Activated T-cell treated with anti-CD3 and anti-CD28 coated beads for 24 hours (primary cell): Measurements from ENCODE around the gene ALOX12.
"Not testable (repeated sequence)": the region's sequence is repeated elsewhere in the genome, so short reads cannot be mapped to it uniquely, and the experiment has no call there.

Experiments used
- DNase-seq: peaks from one replicate; pipeline ENCODE4 v3.0.0-alpha.2; 2020; ENCODE audit warnings: low read depth

ALOX12 gene, protein sequence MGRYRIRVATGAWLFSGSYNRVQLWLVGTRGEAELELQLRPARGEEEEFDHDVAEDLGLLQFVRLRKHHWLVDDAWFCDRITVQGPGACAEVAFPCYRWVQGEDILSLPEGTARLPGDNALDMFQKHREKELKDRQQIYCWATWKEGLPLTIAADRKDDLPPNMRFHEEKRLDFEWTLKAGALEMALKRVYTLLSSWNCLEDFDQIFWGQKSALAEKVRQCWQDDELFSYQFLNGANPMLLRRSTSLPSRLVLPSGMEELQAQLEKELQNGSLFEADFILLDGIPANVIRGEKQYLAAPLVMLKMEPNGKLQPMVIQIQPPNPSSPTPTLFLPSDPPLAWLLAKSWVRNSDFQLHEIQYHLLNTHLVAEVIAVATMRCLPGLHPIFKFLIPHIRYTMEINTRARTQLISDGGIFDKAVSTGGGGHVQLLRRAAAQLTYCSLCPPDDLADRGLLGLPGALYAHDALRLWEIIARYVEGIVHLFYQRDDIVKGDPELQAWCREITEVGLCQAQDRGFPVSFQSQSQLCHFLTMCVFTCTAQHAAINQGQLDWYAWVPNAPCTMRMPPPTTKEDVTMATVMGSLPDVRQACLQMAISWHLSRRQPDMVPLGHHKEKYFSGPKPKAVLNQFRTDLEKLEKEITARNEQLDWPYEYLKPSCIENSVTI

DNA sequence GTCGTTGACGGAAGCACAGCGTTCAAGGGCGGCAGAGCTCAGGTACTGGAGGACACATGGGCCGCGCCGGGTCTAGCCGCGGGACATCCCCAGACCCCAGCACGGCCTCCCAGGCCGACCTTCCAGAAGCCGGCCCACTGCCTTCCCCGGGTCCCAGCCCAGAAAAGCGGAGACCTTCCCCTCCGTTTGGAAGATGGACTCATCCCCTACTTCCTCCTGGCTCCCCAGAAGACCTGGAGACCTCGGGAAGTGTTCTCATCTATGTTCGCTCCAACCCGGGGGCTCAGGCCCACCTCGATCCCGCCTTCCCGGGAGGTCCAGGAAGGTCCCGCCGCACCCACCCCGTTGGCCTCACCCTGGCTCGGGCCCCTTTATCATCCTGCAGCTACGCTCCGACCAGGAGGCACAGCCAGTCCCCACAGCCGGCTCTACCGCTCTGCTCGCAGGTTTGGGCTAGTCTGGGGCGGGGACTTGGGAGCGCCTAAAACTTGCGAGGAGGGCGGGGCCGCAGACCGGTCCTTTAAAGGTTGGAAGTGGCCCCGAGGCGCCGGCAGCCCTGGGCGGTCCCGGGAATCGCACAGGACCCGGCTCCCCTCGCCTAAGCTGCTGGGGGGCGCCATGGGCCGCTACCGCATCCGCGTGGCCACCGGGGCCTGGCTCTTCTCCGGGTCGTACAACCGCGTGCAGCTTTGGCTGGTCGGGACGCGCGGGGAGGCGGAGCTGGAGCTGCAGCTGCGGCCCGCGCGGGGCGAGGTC lies at the start of gene ALOX12:
ALOX12 (plus strand) TSS at position 550 of the 756 bp plus-strand sequence; CDS start at position 619, 69 bp downstream.
- DNase-seq: no peak

DNA sequence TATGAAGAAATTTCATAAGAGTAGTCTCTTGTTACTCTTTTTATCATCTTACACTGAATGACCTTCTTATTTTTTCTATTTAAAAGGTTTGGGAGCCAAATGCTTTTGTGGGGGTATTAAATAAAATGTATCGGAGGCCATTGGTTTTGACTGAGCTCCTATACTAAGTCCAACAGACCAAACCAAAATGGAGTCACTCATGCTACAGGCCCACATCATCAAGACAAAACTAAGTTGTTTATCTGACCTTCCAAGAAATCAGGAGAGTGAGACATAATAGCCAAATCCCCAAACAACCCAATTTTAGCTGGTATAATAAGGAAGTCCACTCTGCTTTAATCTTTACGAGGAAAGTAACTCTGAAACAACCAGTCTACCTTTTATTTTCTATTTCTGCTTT lies 48.1 kb upstream of the ALOX12 start:
- DNase-seq: no peak

DNA sequence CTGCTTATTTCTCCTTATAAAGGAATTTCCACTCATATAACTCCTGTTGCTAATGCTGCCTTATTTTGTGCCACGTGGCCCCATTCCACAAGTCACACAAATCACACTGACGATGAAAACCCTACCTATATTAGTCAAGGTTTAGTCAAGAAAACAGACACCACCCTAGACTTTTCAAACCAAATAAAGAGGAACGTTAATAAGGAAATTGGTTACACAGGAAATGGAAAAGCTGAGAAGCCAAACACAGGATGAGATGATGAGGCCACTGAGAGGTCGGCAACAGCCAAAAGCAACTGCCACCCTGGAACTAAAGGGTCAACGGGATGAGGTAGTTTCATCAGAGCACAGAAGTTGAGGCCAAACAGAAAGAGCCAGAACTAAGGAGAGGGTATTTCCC lies 47.3 kb upstream of the ALOX12 start:
- DNase-seq: no peak

DNA sequence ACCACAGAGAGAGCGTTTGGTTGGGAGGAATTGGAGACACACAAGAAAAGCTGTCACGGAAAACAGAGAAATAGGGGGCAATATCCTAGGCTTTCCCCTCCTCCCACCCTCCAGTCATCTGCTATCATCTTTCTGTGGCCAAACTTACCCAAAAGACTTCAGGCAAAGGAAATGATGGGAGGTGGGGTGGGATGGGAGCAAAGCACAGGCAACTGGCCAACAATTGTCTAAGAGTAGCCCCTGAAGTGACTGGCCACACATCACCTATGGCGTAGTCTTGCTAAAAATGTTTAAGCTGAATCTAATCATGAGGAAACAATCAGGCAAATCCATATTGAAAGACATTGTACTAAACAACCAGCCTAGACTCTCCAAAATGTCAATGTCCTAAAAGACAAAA lies 46.9 kb upstream of the ALOX12 start:
- no peak for DNase-seq

DNA sequence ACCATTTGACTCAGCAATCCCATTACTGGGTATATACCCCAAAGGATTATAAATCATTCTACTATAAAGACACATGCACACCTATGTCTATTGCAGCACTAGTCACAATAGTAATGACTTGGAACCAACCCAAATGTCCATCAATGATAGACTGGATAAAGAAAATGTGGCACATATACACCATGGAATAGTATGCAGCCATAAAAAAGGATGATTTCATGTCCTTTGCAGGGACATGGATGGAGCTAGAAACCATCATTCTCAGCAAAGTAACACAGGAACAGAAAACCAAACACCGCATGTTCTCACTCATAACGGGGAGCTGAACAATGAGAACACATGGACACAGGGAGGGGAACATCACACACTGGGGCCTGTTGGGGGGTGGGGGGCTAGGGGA lies 44.9 kb upstream of the ALOX12 start:
- not testable (repeated sequence) for DNase-seq

DNA sequence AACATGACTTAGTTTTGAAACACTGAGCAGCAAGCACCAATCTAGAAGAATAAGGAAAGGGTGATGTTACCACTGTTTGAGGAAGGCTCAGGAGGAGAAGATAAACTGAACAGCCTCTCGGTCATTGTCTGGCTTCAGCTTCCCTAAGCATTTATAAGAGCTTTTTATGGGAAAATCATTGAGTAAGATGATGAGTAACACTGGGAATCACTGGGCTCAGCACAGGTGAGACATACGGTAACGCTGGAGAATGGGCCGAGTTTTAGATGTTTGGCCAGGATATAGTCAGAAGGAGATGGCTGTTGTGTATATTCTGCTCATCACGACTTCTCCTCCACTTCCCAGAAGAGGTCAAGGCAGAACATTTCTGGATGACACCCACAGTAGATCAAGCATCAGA lies 42.2 kb upstream of the ALOX12 start:
- no peak for DNase-seq

DNA sequence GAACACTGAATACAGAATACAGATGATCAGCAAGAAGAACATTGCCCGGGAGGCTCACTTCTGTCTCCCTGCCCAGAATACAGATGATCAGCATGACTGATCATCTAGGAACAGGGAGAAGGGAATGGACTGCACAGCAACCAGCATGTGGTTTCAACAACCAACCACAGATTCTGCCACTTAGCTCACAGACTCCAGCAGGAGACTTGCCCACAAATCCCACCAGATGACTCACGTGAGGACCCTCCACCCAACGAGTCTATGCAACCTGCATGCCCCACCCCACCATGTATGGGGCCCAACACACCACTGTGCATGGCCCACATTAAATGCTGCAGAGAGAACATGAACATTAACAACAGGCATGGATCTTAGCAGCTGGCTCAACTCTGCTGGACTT lies 36.1 kb upstream of the ALOX12 start:
- no peak for DNase-seq

DNA sequence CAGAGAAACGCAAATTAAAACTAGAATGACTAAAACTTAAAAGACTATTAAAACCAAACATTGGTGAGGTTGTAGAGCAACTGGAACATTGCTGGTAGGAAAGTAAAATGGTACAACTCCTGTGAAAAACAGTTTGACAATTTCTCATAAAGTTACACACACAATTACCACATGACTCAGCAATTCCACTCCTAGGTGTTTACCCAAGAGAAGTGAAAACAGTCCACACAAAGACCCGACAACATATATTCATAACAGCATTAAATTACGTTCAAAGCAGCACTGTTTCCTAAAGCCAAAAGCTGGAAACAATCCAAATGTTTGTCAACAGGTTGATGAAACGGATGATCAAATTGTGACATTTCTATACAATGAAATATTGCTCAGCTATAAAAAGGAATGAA lies 26.5 kb upstream of the ALOX12 start:
- no peak for DNase-seq

DNA sequence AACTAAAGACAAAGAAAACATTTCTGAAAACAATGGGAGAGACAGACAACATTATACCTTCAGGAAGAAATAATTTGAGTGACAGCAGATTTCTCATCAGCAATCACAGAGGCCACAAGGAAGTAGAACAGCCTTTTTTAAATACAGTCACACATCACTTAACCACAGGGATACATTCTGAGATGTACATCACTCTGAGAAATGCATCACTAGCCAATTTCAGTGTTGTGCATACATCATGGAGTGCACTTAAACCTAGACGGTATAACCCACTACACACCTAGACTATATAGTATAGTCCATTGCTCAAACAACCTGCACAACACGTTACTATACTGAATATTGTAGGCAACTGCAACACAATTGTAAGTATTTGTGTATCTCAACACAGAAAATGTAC lies 24.9 kb upstream of the ALOX12 start:
- DNase-seq: no peak

DNA sequence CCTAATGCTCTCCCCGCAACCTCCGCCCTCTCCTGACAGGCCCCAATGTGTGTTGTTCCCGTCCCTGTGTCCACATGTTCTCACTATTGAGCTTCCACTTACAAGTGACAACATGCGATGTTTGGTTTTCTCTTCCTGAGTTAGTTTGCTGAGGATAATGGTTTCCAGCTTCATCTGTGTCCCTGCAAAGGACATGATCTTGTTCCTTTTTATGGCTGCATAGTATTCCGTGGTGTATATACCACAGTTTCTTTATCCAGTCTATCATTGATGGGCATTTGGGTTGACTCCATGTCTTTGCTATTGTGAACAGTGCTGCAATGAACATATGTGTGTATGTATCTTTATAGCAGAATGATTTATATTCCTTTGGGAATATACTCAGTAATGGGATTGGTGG lies 16.4 kb upstream of the ALOX12 start:
- DNase-seq: not testable (repeated sequence)

DNA sequence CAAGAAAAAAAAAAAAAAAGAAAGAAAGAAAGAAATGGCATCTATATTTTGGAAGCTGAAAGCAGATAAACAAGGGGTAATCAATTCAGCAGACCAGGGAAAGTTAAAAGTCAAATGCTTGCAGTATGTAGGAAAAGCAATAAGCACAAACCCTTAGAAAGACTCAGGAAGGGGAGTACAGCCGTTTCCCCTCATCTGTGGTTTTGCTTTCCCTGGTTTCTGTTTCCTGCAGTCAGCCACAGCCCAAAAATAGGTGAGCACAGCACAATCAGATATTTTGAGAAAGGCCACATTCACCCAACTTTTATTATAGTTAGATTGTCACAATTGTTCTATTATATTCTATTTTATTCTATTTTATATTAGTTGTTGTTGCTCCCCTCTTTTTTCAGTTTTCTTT lies 14.4 kb upstream of the ALOX12 start:
- DNase-seq: no peak

DNA sequence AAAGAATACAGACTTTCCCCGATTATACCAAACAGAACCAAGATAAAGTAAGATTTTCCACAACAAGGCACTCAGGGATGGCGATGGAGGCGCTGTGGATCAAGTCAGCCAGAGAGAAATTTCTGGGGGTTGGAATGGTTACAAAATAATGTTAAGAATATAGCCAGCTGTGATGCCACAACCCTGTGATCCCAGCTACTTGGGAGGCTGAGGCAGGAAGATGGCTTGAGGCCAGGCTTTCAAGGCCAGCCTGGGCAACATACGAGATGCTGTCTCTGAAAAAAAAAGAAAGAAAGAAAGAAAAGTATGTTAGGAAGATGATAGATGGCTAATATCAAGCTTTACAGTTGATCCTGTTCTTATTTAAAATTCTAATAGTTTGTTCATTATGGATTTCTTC lies 10.6 kb upstream of the ALOX12 start:
- no peak for DNase-seq

DNA sequence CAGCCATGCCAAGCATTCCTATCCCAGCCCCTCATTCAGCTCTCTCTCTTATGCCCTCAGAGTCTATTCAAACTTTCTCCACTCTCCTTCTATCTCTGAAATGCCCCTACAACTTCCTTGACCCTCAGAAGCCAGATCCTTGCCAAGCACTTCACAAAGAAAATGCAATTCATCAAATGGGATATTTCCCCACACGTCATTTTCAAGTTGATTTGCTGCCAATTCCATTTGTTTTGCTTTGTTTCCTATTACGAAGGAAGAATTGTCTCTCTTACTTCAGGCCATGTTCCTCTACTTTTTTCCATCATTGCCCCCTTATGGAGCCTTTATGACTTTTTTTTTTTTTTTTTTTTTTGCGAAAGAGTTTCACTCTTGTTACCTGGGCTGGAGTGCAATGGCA lies 9.2 kb upstream of the ALOX12 start:
- no peak for DNase-seq

DNA sequence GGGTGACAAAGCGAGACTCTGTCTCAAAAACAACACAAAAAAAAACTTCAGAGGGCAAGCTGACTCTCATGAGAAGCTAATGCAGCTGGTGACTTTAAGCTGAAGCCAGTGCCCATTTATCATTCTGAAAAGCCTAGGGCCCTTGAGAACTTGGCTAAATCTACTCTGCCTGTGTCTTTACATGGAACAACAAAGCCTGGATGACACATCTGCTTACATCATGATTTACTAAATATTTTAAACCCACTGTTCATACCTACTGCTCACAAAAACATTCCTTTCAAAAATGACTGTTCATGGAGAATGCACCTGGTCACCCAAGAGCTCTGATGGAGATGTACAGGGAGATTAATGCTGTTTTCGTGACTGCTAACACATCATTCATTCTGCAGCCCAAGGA lies 6.1 kb upstream of the ALOX12 start:
- no peak for DNase-seq

DNA sequence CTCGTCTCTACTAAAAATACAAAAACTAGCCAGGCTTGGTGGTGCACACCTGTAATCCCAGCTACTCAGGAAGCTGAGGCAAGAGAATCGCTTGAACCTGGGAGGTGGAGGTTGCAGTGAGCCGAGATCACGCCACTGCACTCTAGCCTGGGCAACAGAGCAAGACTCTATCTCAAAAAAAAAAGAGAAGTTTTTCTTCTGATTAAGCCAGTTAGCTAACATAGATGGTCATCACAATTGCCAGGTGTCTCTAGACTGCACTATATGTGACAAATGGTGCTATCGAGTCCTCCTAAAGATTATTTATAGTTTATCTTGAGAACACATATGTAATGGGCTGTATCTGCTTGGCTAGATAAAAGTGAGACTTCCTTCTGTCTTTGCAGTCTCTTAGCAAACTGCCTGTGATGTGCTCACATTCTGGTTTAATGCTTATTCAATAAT lies 2.2 kb upstream of the ALOX12 start:
- DNase-seq: not testable (repeated sequence)

DNA sequence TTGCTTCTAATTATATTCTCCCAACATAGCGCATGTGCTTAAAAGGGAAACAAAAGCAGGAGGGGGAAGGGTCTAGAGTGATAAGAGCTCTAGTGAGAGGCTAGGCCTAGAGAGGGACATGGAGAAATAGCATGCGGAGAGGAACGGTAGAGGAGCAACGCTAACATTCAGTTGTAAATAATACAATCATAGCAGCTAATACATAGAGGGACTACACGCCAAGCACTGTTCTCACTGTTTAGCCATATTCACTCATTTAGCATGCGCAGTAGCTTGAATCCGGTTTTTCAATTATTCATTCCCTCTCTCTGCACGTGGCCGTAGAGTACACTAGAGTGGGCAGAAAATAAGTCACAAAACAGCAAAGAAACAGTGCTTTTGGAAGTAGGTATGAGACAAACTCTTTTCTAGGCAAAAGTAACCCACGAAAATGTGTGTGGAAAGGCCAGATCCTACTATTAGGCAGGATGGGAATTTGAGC lies 1.7 kb upstream of the ALOX12 start:
- DNase-seq: no peak

DNA sequence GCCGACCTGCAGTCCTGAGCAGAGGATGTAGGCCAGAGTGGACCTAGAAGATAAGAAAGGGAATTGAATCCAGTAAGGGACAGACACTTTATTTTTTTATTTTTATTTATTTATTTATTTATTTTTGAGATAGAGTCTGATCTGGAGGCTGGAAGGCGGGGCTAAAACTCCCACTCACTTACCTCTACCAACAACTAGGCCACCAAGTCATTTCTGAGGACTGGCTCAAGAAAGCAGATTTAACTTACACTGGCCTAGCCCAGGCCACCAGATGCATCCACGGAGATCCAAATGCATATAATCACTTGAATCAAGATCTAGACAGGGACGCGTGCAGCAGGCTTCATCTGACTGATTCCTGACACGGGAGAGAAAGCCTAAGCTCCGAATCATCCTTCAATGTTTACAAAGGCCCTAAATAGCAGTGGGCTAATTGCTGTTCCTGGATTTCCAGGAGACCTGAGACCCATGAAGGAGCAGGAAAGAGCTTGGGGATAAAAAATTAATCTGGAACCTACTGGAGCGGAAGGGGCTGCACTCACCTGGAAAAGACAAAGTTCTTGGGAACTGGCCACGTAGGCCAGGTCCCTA lies 1.1 kb upstream of the ALOX12 start:
- DNase-seq: no peak

DNA sequence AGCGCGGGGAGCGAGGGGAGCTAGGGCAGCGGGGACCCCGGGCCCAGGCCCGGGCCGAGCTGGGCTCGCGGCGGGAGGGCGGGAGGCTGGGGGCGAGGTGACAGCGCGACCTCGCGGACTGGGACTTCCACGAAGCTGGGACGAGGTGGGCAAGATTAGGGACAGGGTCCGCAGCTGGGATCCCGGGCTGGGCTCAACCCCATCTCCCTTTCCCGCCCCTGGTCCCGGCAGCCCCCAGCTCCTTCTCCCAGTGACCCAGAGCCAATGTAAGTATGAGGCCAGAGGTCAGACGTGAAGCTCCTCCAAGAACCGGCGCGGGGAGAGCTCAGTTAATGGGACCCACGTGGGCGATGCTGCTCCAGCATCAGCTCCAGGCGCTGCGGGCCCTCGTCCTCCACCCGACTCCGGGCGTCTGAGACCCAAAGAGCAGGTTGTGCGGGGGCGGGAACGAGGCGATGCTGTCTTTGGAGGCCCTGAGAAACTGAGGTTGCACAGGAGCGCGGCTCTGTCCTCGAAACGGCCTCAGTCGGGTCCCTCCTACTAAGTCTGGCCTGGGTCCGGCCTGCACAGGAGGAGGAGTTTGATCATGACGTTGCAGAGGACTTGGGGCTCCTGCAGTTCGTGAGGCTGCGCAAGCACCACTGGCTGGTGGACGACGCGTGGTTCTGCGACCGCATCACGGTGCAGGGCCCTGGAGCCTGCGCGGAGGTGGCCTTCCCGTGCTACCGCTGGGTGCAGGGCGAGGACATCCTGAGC lies 585 bp downstream of the ALOX12 start:
- no peak for DNase-seq

DNA sequence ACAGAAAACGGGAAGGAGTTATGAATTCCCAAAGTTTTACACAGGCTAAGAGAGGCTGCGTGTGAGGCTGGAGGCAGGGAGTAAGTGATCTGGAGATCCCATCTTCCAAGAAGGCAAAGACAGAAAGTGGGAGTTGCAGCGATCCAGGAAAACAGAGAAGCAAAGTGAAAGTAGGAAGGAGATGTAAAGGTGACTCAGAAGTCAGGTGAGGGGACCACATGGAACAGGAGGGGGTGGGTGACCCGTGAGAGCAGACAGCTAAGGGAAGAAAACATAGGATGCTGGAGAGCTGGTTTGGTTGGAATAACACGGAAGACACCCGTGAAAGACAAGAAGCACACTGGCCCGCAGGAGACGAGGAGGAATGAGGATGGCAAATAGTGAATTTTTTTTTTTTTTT lies 1.3 kb downstream of the ALOX12 start:
- no peak for DNase-seq

DNA sequence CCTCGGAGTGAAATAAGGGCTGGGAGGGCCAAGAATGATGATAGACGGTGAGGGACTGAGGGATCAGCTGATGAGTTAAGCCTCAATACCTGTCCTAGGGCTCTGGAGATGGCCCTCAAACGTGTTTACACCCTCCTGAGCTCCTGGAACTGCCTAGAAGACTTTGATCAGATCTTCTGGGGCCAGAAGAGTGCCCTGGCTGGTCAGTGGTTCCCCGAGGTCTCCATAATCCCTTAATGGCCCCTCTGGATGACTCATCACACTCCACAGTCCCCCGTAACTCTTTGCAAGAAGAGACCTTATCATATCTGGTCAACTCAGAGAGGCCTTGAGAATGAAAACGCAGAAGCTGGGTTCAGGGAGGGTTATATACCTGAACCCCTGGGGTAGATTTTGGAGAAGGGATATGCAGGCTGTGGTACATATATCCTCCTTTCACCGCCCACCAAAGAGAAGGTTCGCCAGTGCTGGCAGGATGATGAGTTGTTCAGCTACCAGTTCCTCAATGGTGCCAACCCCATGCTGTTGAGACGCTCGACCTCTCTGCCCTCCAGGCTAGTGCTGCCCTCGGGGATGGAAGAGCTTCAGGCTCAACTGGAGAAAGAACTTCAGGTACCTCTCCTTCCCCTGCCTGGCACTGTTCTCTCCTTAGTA lies 3.1 kb downstream of the ALOX12 start:
- DNase-seq: no peak

DNA sequence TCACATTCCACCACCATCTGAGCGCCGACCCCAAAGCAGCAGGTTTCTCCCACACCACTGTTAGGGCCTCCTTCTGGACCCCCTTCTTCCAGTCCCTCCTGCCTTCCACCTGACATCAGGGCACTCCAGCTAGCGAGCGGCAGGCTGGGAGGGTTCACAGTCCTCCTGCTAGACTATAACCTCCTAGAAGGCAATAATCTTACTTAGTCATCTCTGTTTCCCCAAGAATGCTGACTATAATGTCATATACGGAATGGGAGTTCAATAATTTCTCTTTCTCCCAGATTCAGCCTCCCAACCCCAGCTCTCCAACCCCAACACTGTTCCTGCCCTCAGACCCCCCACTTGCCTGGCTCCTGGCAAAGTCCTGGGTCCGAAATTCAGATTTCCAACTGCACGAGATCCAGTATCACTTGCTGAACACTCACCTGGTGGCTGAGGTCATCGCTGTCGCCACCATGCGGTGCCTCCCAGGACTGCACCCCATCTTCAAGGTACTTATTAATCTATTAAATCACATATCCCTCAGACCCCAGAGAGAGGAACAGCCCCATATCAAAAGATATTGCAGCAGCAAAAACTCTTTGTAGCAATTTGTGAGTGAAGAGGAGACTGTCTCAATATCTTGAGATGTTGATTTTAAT lies 5.6 kb downstream of the ALOX12 start:
- DNase-seq: no peak
